Gastroesophageal sphincter (tissue), 3 donors: ENCODE data around the gene FBXL3.

ENCODE experiments used
- EP300 ChIP-seq: sonication (generic); formaldehyde crosslinking; IDR thresholded peaks from one replicate; pipeline ENCODE4 v1.6.1; 2017; ENCODE audit warnings: antibody characterized with exemption, mild to moderate bottlenecking
- POLR2A ChIP-seq, 2 donors: fragments of 450-650 bp; IDR thresholded peaks; one replicate each; pipeline ENCODE4 v1.6.1; 2017; ENCODE audit warnings: antibody characterized with exemption in 2 of 2, mild to moderate bottlenecking in 2 of 2, moderate library complexity in 1 of 2
- TF ChIP-seq, protein P1 (sequence below), 4 experiments: fragments of 200-600 bp in 2 of 4; fragments of 450-650 bp in 2 of 4; sonication (generic) in 1 of 4; IDR thresholded peaks; one replicate each; pipeline ENCODE4 v1.5.1; 2017 to 2019; ENCODE audit warnings: antibody characterized with exemption in 4 of 4, mild to moderate bottlenecking in 2 of 4, moderate library complexity in 2 of 4

DNA sequence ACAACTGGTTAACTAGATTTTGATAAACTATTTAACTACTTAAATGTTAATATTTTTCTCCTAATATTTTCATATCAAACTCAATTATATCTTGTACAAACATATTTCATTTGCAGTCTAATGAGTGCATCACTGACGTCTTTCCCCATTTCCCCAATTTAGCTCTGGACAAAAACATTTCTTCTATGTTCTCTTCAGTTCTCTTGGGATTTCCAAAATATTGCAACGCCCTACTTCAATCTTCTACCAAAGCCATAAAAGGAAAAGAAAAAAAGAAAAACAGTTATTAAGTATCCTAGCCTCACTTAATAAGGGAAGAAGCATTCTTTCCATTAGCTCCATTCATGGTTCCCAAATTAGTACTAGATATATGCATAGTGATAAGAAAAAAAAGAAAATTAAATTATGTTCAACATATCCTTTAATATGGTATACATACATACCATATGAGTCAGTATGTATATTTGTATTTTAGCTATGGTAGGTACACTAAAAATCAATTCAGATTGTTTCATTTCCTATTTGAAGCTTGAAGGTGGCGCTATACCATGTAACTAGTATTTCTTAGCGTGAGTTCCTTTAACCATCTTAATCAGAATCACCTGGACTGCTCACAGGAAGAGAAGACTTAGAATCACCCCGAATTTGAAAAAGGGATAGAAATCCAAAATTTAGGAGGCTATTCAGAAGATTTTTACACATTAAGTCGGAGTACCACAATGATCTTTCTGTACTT, 9.9 kb downstream of the FBXL3 start:
- TF ChIP-seq, protein P1, sequence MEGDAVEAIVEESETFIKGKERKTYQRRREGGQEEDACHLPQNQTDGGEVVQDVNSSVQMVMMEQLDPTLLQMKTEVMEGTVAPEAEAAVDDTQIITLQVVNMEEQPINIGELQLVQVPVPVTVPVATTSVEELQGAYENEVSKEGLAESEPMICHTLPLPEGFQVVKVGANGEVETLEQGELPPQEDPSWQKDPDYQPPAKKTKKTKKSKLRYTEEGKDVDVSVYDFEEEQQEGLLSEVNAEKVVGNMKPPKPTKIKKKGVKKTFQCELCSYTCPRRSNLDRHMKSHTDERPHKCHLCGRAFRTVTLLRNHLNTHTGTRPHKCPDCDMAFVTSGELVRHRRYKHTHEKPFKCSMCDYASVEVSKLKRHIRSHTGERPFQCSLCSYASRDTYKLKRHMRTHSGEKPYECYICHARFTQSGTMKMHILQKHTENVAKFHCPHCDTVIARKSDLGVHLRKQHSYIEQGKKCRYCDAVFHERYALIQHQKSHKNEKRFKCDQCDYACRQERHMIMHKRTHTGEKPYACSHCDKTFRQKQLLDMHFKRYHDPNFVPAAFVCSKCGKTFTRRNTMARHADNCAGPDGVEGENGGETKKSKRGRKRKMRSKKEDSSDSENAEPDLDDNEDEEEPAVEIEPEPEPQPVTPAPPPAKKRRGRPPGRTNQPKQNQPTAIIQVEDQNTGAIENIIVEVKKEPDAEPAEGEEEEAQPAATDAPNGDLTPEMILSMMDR (IDR thresholded peaks at IDR 0.05): no peak
- TF ChIP-seq EP300 (no peak), POLR2A (IDR thresholded peaks at IDR 0.05) (no peak)
